A549 treated with Hydrocortisone at 1 μM for 4 hours (cell line): ENCODE data around the gene PGR. TPM values are rescaled to one million over a fixed set of nuclear protein-coding genes. Genes with fewer than 3 reads are reported as not detected.

Experiments used
- total RNA-seq: library from RNA; stranded (reverse); fragments of 200-300 nt; extraction: Qiagen RNA extraction; gene quantifications from 5 replicates; pipeline ENCODE4 v1.2.3, GENCODE V29; 2022

The PGR gene
- 0.01 TPM in 1 of 5 replicates, not detected in the others for total RNA-seq

GRCh38 chr11:101129203-101129943 is at the start of gene PGR:
TSS of gene PGR (minus strand) at chr11:101129813. CDS start at chr11:101129070, 743 bp downstream.

